Measurements from ENCODE around the gene PCARE. TPM values are rescaled to one million over a fixed set of nuclear protein-coding genes. Genes with fewer than 3 reads are reported as not detected.

The PCARE gene
- polyA plus RNA-seq, 1 donor from 2014 or later, result not detected

DNA sequence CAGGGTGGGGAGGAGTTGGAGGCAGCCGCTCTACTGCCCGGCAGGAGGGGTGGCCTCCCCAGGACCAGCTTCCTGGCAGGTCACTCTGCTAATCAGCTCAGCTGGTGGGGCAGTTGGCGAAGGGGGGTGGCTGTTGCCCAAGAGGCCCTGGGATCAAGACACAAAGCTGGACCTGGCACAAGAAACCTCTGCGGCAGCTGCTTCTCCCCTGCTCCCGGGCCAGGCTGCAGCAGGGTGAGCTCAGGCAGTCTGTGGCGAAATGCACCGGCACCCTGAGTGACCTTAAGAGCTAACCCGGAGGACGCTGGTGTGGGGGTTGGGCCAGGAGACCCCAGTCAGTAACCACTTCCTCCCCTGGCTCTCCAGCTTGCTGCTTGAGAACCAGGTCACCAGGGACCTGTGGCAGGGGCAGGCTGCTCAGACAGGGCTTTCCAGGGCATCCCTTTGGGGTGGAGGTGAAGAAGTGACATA lies 62.1 kb downstream of the PCARE start:
- Histone ChIP-seq H3K27ac (ENCODE audit: low read length) (no peak overlapping the region), H3K9me2 (ENCODE audit: insufficient read depth, low read length) (no peaks in the 10 kb centered on the region), H3K9ac (ENCODE audit: low read length) (no peak overlapping the region), H3K27me3 (ENCODE audit: insufficient read depth, low read depth, low read length) (no peaks in the 10 kb centered on the region), H3F3A (ENCODE audit: insufficient read depth, low read length, poor library complexity, severe bottlenecking) (no peaks in the 10 kb centered on the region), H3K4me3 (ENCODE audit: low read length) (no peak overlapping the region), H3K36me3 (ENCODE audit: insufficient read depth, low read length) (no peaks in the 10 kb centered on the region), H3K9me3 (ENCODE audit: low read length) (no peaks in the 10 kb centered on the region), H3K79me2 (replicated peaks; ENCODE audit: insufficient read depth, low read length) (no peaks in the 10 kb centered on the region), H2AFZ (ENCODE audit: low read depth, low read length) (no peak overlapping the region), H4K20me1 (ENCODE audit: insufficient read depth) (no peaks in the 10 kb centered on the region), H3K4me2 (ENCODE audit: low read length) (no peak overlapping the region)
- no peak for TF ChIP-seq SMC3 (conservative IDR thresholded peaks at IDR 0.05; ENCODE audit: poor library complexity)
- TF ChIP-seq, protein P1, sequence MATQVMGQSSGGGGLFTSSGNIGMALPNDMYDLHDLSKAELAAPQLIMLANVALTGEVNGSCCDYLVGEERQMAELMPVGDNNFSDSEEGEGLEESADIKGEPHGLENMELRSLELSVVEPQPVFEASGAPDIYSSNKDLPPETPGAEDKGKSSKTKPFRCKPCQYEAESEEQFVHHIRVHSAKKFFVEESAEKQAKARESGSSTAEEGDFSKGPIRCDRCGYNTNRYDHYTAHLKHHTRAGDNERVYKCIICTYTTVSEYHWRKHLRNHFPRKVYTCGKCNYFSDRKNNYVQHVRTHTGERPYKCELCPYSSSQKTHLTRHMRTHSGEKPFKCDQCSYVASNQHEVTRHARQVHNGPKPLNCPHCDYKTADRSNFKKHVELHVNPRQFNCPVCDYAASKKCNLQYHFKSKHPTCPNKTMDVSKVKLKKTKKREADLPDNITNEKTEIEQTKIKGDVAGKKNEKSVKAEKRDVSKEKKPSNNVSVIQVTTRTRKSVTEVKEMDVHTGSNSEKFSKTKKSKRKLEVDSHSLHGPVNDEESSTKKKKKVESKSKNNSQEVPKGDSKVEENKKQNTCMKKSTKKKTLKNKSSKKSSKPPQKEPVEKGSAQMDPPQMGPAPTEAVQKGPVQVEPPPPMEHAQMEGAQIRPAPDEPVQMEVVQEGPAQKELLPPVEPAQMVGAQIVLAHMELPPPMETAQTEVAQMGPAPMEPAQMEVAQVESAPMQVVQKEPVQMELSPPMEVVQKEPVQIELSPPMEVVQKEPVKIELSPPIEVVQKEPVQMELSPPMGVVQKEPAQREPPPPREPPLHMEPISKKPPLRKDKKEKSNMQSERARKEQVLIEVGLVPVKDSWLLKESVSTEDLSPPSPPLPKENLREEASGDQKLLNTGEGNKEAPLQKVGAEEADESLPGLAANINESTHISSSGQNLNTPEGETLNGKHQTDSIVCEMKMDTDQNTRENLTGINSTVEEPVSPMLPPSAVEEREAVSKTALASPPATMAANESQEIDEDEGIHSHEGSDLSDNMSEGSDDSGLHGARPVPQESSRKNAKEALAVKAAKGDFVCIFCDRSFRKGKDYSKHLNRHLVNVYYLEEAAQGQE (IDR thresholded peaks at IDR 0.05; ENCODE audit: borderline replicate concordance), result no peak
- TF ChIP-seq EP300 (conservative IDR thresholded peaks at IDR 0.05; ENCODE audit: poor library complexity, severe bottlenecking), result no peak
- no peak for TF ChIP-seq RAD21 (conservative IDR thresholded peaks at IDR 0.05)
- TF ChIP-seq, protein P2, sequence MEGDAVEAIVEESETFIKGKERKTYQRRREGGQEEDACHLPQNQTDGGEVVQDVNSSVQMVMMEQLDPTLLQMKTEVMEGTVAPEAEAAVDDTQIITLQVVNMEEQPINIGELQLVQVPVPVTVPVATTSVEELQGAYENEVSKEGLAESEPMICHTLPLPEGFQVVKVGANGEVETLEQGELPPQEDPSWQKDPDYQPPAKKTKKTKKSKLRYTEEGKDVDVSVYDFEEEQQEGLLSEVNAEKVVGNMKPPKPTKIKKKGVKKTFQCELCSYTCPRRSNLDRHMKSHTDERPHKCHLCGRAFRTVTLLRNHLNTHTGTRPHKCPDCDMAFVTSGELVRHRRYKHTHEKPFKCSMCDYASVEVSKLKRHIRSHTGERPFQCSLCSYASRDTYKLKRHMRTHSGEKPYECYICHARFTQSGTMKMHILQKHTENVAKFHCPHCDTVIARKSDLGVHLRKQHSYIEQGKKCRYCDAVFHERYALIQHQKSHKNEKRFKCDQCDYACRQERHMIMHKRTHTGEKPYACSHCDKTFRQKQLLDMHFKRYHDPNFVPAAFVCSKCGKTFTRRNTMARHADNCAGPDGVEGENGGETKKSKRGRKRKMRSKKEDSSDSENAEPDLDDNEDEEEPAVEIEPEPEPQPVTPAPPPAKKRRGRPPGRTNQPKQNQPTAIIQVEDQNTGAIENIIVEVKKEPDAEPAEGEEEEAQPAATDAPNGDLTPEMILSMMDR (IDR thresholded peaks at IDR 0.05; ENCODE audit: poor library complexity, severe bottlenecking), result no peak
- TF ChIP-seq TAF1 (IDR thresholded peaks at IDR 0.05; ENCODE audit: low read depth), result no peak
- no peak for TF ChIP-seq POLR2AphosphoS5 (IDR thresholded peaks at IDR 0.05)
- no peak for TF ChIP-seq EZH2 (IDR thresholded peaks at IDR 0.05; ENCODE audit: borderline replicate concordance, insufficient read depth, low read length, poor library complexity, severe bottlenecking)
- TF ChIP-seq MXI1 (conservative IDR thresholded peaks at IDR 0.05; ENCODE audit: poor library complexity, severe bottlenecking), result no peak

Other genes starting within 250 kb of the PCARE start
- 30.8 and 35.1 TPM in 2 replicates for gene TRMT61B, start 204.2 kb downstream of the PCARE start, polyA plus RNA-seq
- 19.6 and 24.4 TPM in 2 replicates for gene WDR43, start 179.9 kb downstream of the PCARE start, polyA plus RNA-seq
- 0.10 and 0.24 TPM in 2 replicates for gene TOGARAM2, start 93.2 kb downstream of the PCARE start, polyA plus RNA-seq
- gene CLIP4, start 40.9 kb upstream of the PCARE start, polyA plus RNA-seq, result 9.4 and 10.2 TPM in 2 replicates

Measured in neural cell (in vitro differentiated cells).